ENCODE results near the gene ANKRD13A. TPM values are rescaled to one million over a fixed set of nuclear protein-coding genes. Genes with fewer than 3 reads are reported as not detected.
A peak's percentile ranks its signal among the peaks of the same experiment; 100 is the strongest.

The ANKRD13A gene
- total RNA-seq, 1 donor from 2014 or later = 22.5 TPM

- no peaks in the 10 kb centered on the region for H3K27me3 ChIP-seq (ENCODE audit: insufficient read depth, low read length)
- H3K9ac ChIP-seq (ENCODE audit: low read length) = peak within 1 kb of the TSS; percentile 88
- peak within 1 kb of the TSS; percentile 76 for H3K4me3 ChIP-seq (ENCODE audit: insufficient read depth, low read depth, low read length)
- H3K79me2 ChIP-seq (ENCODE audit: insufficient read depth, low read length) = peaks cover 75% of the 10 kb centered on the region
- peaks cover 36% of the 10 kb centered on the region for H4K20me1 ChIP-seq (ENCODE audit: insufficient read depth, low read length)
- H3K27ac ChIP-seq (ENCODE audit: low read depth, low read length) = peak within 1 kb of the TSS; percentile 13
- H3K4me1 ChIP-seq (ENCODE audit: insufficient read depth, low read length) = peaks cover 27% of the 10 kb centered on the region
- TF ChIP-seq EZH2 (IDR thresholded peaks at IDR 0.05; ENCODE audit: insufficient read depth, low read length) = no peak
- TF ChIP-seq, protein P1, sequence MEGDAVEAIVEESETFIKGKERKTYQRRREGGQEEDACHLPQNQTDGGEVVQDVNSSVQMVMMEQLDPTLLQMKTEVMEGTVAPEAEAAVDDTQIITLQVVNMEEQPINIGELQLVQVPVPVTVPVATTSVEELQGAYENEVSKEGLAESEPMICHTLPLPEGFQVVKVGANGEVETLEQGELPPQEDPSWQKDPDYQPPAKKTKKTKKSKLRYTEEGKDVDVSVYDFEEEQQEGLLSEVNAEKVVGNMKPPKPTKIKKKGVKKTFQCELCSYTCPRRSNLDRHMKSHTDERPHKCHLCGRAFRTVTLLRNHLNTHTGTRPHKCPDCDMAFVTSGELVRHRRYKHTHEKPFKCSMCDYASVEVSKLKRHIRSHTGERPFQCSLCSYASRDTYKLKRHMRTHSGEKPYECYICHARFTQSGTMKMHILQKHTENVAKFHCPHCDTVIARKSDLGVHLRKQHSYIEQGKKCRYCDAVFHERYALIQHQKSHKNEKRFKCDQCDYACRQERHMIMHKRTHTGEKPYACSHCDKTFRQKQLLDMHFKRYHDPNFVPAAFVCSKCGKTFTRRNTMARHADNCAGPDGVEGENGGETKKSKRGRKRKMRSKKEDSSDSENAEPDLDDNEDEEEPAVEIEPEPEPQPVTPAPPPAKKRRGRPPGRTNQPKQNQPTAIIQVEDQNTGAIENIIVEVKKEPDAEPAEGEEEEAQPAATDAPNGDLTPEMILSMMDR (IDR thresholded peaks at IDR 0.05; ENCODE audit: insufficient read depth, low read depth, low read length) = no peak
- H3K27me3 Mint-ChIP-seq (ENCODE audit: low read depth, unreplicated experiment) = no peaks in the 10 kb centered on the region
- H3K9me3 ChIP-seq (ENCODE audit: insufficient read depth, low read depth, low read length) = no peaks in the 10 kb centered on the region
- no peak for FAIRE-seq
- H3K4me2 ChIP-seq (ENCODE audit: low read length) = peak within 1 kb of the TSS; percentile 93
- H3K27ac Mint-ChIP-seq (ENCODE audit: unreplicated experiment) = peak within 1 kb of the TSS; percentile 82
- peaks cover 19% of the 10 kb centered on the region for H3K4me1 Mint-ChIP-seq (ENCODE audit: low read depth, unreplicated experiment)
- H3K36me3 ChIP-seq (ENCODE audit: insufficient read depth, low read length) = peaks cover 5% of the 10 kb centered on the region
- no peaks in the 10 kb centered on the region for H3K36me3 Mint-ChIP-seq (ENCODE audit: low read depth, unreplicated experiment)
- no peaks in the 10 kb centered on the region for H3K9me3 Mint-ChIP-seq (ENCODE audit: unreplicated experiment)
- peak; percentile 78 for DNase-seq (ENCODE audit: low read depth)
- H2AFZ ChIP-seq (ENCODE audit: low read depth, low read length) = peak within 1 kb of the TSS; percentile 74
- H3K4me3 Mint-ChIP-seq (ENCODE audit: unreplicated experiment) = peak within 1 kb of the TSS; percentile 96
Observed at GRCh38 chr12:109995686-109996482, 3.3 kb upstream of the ANKRD13A start, which contains the start of gene GIT2. Gene GIT2, minus strand, starts transcription at chr12:109996368. Its CDS starts 144 bp downstream, at chr12:109996224.

- Histone ChIP-seq H3K36me3 (ENCODE audit: insufficient read depth, low read length) (peaks cover 2% of the 10 kb centered on the region), H3K79me2 (ENCODE audit: insufficient read depth, low read length) (peaks cover 77% of the 10 kb centered on the region), H4K20me1 (ENCODE audit: insufficient read depth, low read length) (peaks cover 36% of the 10 kb centered on the region), H3K9me3 (ENCODE audit: insufficient read depth, low read depth, low read length) (no peaks in the 10 kb centered on the region), H3K27me3 (ENCODE audit: insufficient read depth, low read length) (no peaks in the 10 kb centered on the region), H3K9ac (ENCODE audit: low read length) (peak overlapping the region; percentile 88), H3K4me3 (ENCODE audit: insufficient read depth, low read depth, low read length) (peak overlapping the region; percentile 76), H3K4me1 (ENCODE audit: insufficient read depth, low read length) (peaks cover 33% of the 10 kb centered on the region), H3K4me2 (ENCODE audit: low read length) (peak overlapping the region; percentile 93), H2AFZ (ENCODE audit: low read depth, low read length) (peak overlapping the region; percentile 74), H3K27ac (ENCODE audit: low read depth, low read length) (peak overlapping the region; percentile 13)
- Mint-ChIP-seq H3K4me1 (ENCODE audit: low read depth, unreplicated experiment) (peaks cover 19% of the 10 kb centered on the region), H3K4me3 (ENCODE audit: unreplicated experiment) (peak overlapping the region; percentile 88), H3K36me3 (ENCODE audit: low read depth, unreplicated experiment) (no peaks in the 10 kb centered on the region), H3K27me3 (ENCODE audit: low read depth, unreplicated experiment) (no peaks in the 10 kb centered on the region), H3K27ac (ENCODE audit: unreplicated experiment) (peak overlapping the region; percentile 72), H3K9me3 (ENCODE audit: unreplicated experiment) (no peaks in the 10 kb centered on the region)
- no peak for FAIRE-seq
- no peak for DNase-seq (ENCODE audit: low read depth)
- TF ChIP-seq, protein P1 (IDR thresholded peaks at IDR 0.05; ENCODE audit: insufficient read depth, low read depth, low read length) = no peak
- no peak for TF ChIP-seq EZH2 (IDR thresholded peaks at IDR 0.05; ENCODE audit: insufficient read depth, low read length)
Observed at GRCh38 chr12:109996483-109996853, 2.8 kb upstream of the ANKRD13A start.

DNA sequence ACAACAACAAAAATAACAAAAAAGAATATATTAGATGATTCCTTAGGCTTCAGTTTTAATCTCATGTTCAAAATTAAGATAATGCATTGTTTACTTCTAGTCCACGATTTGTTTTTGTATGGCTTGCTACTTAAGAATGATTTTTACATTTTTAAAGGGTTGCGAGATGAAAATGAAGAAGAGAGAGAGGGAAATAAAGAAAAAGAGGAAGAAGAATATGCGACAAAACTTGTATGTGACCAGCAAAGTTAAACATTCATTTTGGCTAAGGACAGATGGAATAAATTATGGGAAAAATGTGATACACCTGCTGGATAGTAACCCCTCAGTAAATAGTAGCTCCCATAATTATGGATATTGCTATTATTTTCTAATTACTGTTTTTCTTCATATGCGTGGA, 1.8 kb upstream of the ANKRD13A start:
- Histone ChIP-seq H3K9me3 (ENCODE audit: insufficient read depth, low read depth, low read length) (no peaks in the 10 kb centered on the region), H3K27ac (ENCODE audit: low read depth, low read length) (no peak overlapping the region), H3K9ac (ENCODE audit: low read length) (no peak overlapping the region), H3K4me1 (ENCODE audit: insufficient read depth, low read length) (peaks cover 39% of the 10 kb centered on the region), H3K79me2 (ENCODE audit: insufficient read depth, low read length) (peaks cover 75% of the 10 kb centered on the region), H3K4me2 (ENCODE audit: low read length) (no peak overlapping the region), H2AFZ (ENCODE audit: low read depth, low read length) (no peak overlapping the region), H3K4me3 (ENCODE audit: insufficient read depth, low read depth, low read length) (no peak overlapping the region), H3K36me3 (ENCODE audit: insufficient read depth, low read length) (no peaks in the 10 kb centered on the region), H3K27me3 (ENCODE audit: insufficient read depth, low read length) (no peaks in the 10 kb centered on the region), H4K20me1 (ENCODE audit: insufficient read depth, low read length) (peaks cover 34% of the 10 kb centered on the region)
- no peak for TF ChIP-seq EZH2 (IDR thresholded peaks at IDR 0.05; ENCODE audit: insufficient read depth, low read length)
- TF ChIP-seq, protein P1 (IDR thresholded peaks at IDR 0.05; ENCODE audit: insufficient read depth, low read depth, low read length) = no peak
- Mint-ChIP-seq H3K4me3 (ENCODE audit: unreplicated experiment) (peak overlapping the region; percentile 88), H3K4me1 (ENCODE audit: low read depth, unreplicated experiment) (peaks cover 19% of the 10 kb centered on the region), H3K27ac (ENCODE audit: unreplicated experiment) (no peak overlapping the region), H3K9me3 (ENCODE audit: unreplicated experiment) (no peaks in the 10 kb centered on the region), H3K27me3 (ENCODE audit: low read depth, unreplicated experiment) (no peaks in the 10 kb centered on the region), H3K36me3 (ENCODE audit: low read depth, unreplicated experiment) (no peaks in the 10 kb centered on the region)
- no peak for FAIRE-seq
- no peak for DNase-seq (ENCODE audit: low read depth)

All from astrocyte (in vitro differentiated cells and primary cell).